Activated T-cell treated with anti-CD3 and anti-CD28 coated beads, Interleukin-2, amount 50 U/mL, for 24 hours (primary cell): ENCODE data around the gene RASAL2.
"Not testable (repeated sequence)": the region's sequence is repeated elsewhere in the genome, so short reads cannot be mapped to it uniquely, and the experiment has no call there.

Experiments used
- DNase-seq: peaks from one replicate; pipeline ENCODE4 v3.0.0-alpha.2; 2020
- H3K27ac Mint-ChIP-seq: 2 replicates; pipeline ENCODE4 v1.8.0; 2020; ENCODE audit warnings: mild to moderate bottlenecking, mixed read lengths
- H3K27me3 Mint-ChIP-seq: 2 replicates; pipeline ENCODE4 v1.8.0; 2020; ENCODE audit warnings: mixed read lengths
- H3K36me3 Mint-ChIP-seq: 2 replicates; pipeline ENCODE4 v1.8.0; 2020; ENCODE audit warnings: low read depth, mixed read lengths
- H3K4me1 Mint-ChIP-seq: 2 replicates; pipeline ENCODE4 v1.8.0; 2020; ENCODE audit warnings: low read depth, mixed read lengths
- H3K4me3 Mint-ChIP-seq: 2 replicates; pipeline ENCODE4 v1.8.0; 2020; ENCODE audit warnings: mild to moderate bottlenecking, moderate library complexity, mixed read lengths
- H3K9me3 Mint-ChIP-seq: 2 replicates; pipeline ENCODE4 v1.8.0; 2020; ENCODE audit warnings: mixed read lengths

RASAL2 gene

GRCh38 chr1:178061620-178062019 lies 32.3 kb upstream of the RASAL2 start:
- DNase-seq, result no peak
- H3K9me3 Mint-ChIP-seq, result peaks cover 6% of the 10 kb centered on the region
- H3K36me3 Mint-ChIP-seq, result no peaks in the 10 kb centered on the region
- H3K27ac Mint-ChIP-seq, result no peak overlapping the region
- no peak overlapping the region for H3K4me3 Mint-ChIP-seq
- peaks cover 3% of the 10 kb centered on the region for H3K27me3 Mint-ChIP-seq
- no peaks in the 10 kb centered on the region for H3K4me1 Mint-ChIP-seq

GRCh38 chr1:178064191-178064821 lies 29.6 kb upstream of the RASAL2 start:
- no peaks in the 10 kb centered on the region for H3K4me1 Mint-ChIP-seq
- no peak for DNase-seq
- no peak overlapping the region for H3K27ac Mint-ChIP-seq
- H3K36me3 Mint-ChIP-seq, result no peaks in the 10 kb centered on the region
- peaks cover 6% of the 10 kb centered on the region for H3K9me3 Mint-ChIP-seq
- H3K27me3 Mint-ChIP-seq, result peaks cover 3% of the 10 kb centered on the region
- no peak overlapping the region for H3K4me3 Mint-ChIP-seq

DNA sequence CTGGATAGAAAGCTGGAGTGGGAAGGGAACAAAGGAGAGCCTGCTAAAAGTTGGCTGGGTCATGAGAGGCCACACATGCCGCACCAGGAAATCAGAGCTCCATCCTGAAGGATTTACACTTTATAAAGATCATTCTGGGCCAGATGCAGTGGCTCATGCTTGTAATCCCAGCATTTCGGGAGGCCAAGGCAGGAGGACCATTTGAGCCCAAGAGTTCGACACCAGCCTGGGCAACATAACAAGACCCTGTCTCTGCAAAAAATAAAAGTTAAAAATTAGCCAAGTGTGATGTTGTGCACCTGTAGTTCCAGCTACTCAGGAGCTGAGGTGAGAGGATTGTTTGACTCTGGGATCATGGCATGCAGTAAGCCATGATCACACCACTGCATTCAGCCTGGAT lies 28.7 kb upstream of the RASAL2 start:
- H3K27ac Mint-ChIP-seq, result no peak overlapping the region

GRCh38 chr1:178066296-178066907 lies 27.5 kb upstream of the RASAL2 start:
- Mint-ChIP-seq H3K27me3 (peaks cover 3% of the 10 kb centered on the region), H3K36me3 (no peaks in the 10 kb centered on the region), H3K4me1 (no peaks in the 10 kb centered on the region), H3K9me3 (peaks cover 6% of the 10 kb centered on the region), H3K27ac (no peak overlapping the region), H3K4me3 (no peak overlapping the region)
- DNase-seq, result no peak

More for the DNA sequence above, 28.7 kb upstream of the RASAL2 start:
- no peak for DNase-seq
- Mint-ChIP-seq H3K27me3 (peaks cover 3% of the 10 kb centered on the region), H3K4me3 (no peak overlapping the region), H3K9me3 (peaks cover 6% of the 10 kb centered on the region), H3K4me1 (no peaks in the 10 kb centered on the region), H3K36me3 (no peaks in the 10 kb centered on the region)

DNA sequence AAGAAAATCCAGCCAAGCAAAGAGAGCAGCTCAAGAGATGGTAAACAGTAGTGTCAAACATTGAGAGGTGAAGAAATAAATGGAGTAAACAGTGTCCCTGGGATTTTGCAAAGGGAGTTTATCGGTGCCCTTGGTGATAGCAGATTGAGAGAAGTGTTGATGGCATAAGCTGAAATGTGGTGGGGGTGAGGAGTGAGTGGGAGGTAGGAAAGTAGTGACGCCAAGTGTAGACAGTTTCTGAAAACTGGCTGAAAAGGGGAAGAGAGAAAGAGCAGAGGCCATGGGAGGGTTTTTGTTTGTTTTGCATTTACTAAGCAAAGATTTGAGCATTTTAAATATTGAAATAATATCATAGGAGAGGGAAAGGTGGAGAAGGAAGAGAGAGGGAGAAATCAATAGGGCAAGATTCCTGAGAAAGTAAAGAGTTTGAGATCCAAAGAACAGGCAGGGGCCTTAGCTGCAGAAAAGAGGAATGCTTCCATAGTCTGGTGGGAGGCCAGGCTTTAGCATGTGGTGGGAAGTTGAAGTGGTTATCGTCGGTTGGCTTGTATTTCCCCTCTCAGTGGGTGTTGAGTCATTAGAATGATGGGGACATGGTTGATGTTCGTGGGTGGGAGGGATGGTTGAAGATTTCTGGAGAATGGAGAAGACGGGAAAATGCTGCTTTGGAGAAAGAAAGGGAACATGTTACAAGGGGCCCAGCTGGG lies 26.8 kb upstream of the RASAL2 start:
- Mint-ChIP-seq H3K27ac (no peak overlapping the region), H3K9me3 (peaks cover 6% of the 10 kb centered on the region), H3K27me3 (peaks cover 3% of the 10 kb centered on the region), H3K36me3 (no peaks in the 10 kb centered on the region), H3K4me3 (no peak overlapping the region), H3K4me1 (no peaks in the 10 kb centered on the region)
- DNase-seq, result no peak

DNA sequence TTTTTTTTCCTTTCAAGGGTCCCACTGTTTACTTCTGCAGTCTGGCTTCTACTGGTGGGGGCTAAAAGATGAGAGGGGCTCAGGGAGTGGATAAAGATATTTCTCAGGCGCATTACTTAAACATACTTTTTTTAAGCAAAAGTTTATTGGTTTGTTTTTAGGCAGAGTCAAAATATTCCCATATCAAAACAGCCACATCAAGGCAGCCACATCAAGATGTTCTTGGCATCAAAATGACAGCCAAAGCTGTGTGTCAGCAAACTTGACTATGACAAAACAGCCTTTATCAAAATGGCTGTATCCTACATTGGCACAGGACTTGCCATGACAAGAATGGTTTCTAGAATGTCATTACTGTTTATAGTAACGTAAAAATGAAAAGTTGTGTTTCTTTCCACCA lies 22.1 kb upstream of the RASAL2 start:
- H3K27ac Mint-ChIP-seq, result no peak overlapping the region
- H3K4me1 Mint-ChIP-seq, result no peaks in the 10 kb centered on the region
- no peak overlapping the region for H3K4me3 Mint-ChIP-seq
- no peaks in the 10 kb centered on the region for H3K27me3 Mint-ChIP-seq
- H3K9me3 Mint-ChIP-seq, result no peaks in the 10 kb centered on the region
- no peak for DNase-seq
- no peaks in the 10 kb centered on the region for H3K36me3 Mint-ChIP-seq

DNA sequence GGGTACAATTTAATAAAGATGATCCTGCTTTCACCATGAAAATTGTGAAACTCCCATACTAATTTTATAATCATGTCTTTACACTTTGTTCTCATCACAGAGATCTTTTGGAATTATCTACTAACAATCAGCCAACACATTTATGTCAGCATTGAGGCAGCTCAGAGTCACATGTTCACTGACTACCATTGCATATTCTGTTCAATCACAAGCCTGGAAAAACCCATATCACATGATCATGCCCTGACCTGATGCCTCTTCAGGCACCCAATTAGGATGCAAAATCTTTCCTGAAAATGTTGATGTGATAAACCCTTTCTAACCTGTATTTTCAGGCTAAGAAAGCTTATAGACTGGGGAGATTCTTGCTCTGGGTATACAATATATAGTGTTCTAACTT lies 21.6 kb upstream of the RASAL2 start:
- Mint-ChIP-seq H3K4me3 (no peak overlapping the region), H3K36me3 (no peaks in the 10 kb centered on the region), H3K27ac (no peak overlapping the region), H3K4me1 (no peaks in the 10 kb centered on the region), H3K27me3 (no peaks in the 10 kb centered on the region), H3K9me3 (no peaks in the 10 kb centered on the region)
- no peak for DNase-seq

GRCh38 chr1:178075333-178075732 lies 18.6 kb upstream of the RASAL2 start:
- H3K4me3 Mint-ChIP-seq, result no peak overlapping the region
- H3K27me3 Mint-ChIP-seq, result no peaks in the 10 kb centered on the region
- DNase-seq, result no peak
- H3K36me3 Mint-ChIP-seq, result no peaks in the 10 kb centered on the region
- no peak overlapping the region for H3K27ac Mint-ChIP-seq
- H3K4me1 Mint-ChIP-seq, result no peaks in the 10 kb centered on the region
- no peaks in the 10 kb centered on the region for H3K9me3 Mint-ChIP-seq

- Mint-ChIP-seq H3K27ac (no peak overlapping the region), H3K9me3 (no peaks in the 10 kb centered on the region), H3K4me3 (no peak overlapping the region), H3K4me1 (no peaks in the 10 kb centered on the region), H3K27me3 (no peaks in the 10 kb centered on the region), H3K36me3 (no peaks in the 10 kb centered on the region)
- no peak for DNase-seq
Measured at GRCh38 chr1:178076607-178077006, 17.3 kb upstream of the RASAL2 start.

- H3K27me3 Mint-ChIP-seq, result no peaks in the 10 kb centered on the region
- H3K27ac Mint-ChIP-seq, result no peak overlapping the region
- peaks cover 3% of the 10 kb centered on the region for H3K9me3 Mint-ChIP-seq
- H3K4me1 Mint-ChIP-seq, result no peaks in the 10 kb centered on the region
- no peaks in the 10 kb centered on the region for H3K36me3 Mint-ChIP-seq
- no peak overlapping the region for H3K4me3 Mint-ChIP-seq
- DNase-seq, result no peak
Measured at GRCh38 chr1:178077917-178078316, 16.0 kb upstream of the RASAL2 start.

DNA sequence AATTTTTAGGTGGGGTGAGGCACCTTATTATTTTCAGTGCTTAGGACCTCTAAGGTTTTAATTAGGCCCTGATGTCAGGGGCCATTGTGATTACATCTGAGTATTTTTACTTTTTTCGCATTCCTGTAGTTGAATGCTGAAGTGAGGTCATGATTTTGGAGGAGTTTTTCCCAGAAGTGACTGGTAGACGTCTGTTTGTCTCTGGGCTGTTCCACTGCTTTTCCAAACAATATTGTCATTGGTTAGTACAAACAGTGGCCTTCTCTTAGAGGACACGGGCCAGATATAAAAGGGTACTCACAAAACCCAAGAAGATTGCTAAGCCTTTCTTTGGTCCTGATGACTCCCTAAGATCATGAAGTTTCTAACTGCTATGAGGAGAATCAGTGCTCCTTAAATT lies 7.6 kb upstream of the RASAL2 start:
- DNase-seq, result no peak
- Mint-ChIP-seq H3K4me3 (no peak overlapping the region), H3K9me3 (peaks cover 5% of the 10 kb centered on the region), H3K27me3 (peaks cover 24% of the 10 kb centered on the region), H3K4me1 (no peaks in the 10 kb centered on the region), H3K27ac (no peak overlapping the region), H3K36me3 (no peaks in the 10 kb centered on the region)

- Mint-ChIP-seq H3K9me3 (peaks cover 9% of the 10 kb centered on the region), H3K4me1 (no peaks in the 10 kb centered on the region), H3K4me3 (no peak overlapping the region), H3K27me3 (peaks cover 29% of the 10 kb centered on the region), H3K36me3 (no peaks in the 10 kb centered on the region), H3K27ac (no peak overlapping the region)
- no peak for DNase-seq
Measured at GRCh38 chr1:178086766-178087165, 7.1 kb upstream of the RASAL2 start.

DNA sequence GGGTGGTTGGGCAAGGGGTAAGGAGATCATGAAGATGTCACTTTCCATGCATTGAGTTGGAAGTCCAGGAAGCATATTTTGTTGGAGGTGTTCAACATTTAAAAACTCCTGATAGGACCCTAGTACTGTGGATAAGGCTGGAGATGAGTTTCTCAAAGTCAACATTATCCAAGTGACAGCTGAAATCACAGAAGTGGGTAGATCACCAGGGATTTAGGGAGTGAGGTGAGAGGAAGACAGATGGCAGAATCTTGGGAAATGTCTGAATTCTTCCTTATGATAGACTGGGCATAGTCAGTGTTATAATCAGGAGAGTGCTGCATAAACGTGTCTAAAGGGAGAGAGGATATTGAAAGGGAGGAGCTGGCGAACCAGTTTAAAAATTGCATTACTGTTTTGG lies 5.3 kb upstream of the RASAL2 start:
- H3K27ac Mint-ChIP-seq, result no peak overlapping the region
- H3K27me3 Mint-ChIP-seq, result peaks cover 47% of the 10 kb centered on the region
- no peak overlapping the region for H3K4me3 Mint-ChIP-seq
- no peaks in the 10 kb centered on the region for H3K36me3 Mint-ChIP-seq
- no peak for DNase-seq
- H3K9me3 Mint-ChIP-seq, result peaks cover 6% of the 10 kb centered on the region
- H3K4me1 Mint-ChIP-seq, result peaks cover 11% of the 10 kb centered on the region

DNA sequence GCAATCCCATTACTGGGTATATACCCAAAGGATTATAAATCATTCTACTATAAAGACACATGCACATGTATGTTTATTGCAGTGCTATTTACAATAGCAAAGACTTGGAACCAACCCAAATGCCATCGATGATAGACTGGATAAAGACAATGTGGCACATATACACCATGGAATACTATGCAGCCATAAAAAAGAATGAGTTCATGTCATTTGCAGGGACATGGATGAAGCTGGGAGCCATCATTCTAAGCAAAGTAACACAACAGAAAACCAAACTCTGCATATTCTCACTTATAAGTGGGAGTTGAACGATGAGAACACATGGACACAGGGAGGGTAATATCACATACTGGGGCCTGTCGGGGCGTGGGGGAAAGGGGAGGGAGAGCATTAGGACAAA lies 2.5 kb upstream of the RASAL2 start:
- H3K36me3 Mint-ChIP-seq, H3K9me3 Mint-ChIP-seq, DNase-seq, H3K27ac Mint-ChIP-seq, H3K4me3 Mint-ChIP-seq: not testable (repeated sequence)
- Mint-ChIP-seq H3K4me1 (peaks cover 17% of the 10 kb centered on the region), H3K27me3 (peaks cover 68% of the 10 kb centered on the region)

GRCh38 chr1:178091986-178092745 lies 1.7 kb upstream of the RASAL2 start:
- peaks cover 6% of the 10 kb centered on the region for H3K9me3 Mint-ChIP-seq

More at GRCh38 chr1:178091986-178092745, 1.7 kb upstream of the RASAL2 start:
- Mint-ChIP-seq H3K27ac (no peak overlapping the region), H3K4me1 (peaks cover 17% of the 10 kb centered on the region), H3K27me3 (peaks cover 75% of the 10 kb centered on the region), H3K36me3 (no peaks in the 10 kb centered on the region), H3K4me3 (no peak overlapping the region)
- DNase-seq, result no peak
